Measurements from ENCODE around the gene DOK6. TPM values are rescaled to one million over a fixed set of nuclear protein-coding genes. Genes with fewer than 3 reads are reported as not detected.

The DOK6 gene
- total and polyA plus RNA-seq, 2 donors (not counting 3 experiments of a cell fraction or from before 2014, with no cell fraction given): under 0.01 TPM; not detected in 1

GRCh38 chr18:69580107-69580506 lies 179.4 kb downstream of the DOK6 start:
- BruUV-seq (replicated peaks): no TSS peak
- no peak overlapping the region for H3K27ac ChIP-seq (ENCODE audit: insufficient read depth, low read depth, low read length)
- dilution Hi-C loops (cut with MboI; ENCODE audit: extremely low pct_ligation_motif_present, low sequenced_read_pairs) (no loop called here), intact Hi-C loops (cut with micrococcal nuclease) (no loop called here)
- H3K9ac ChIP-seq (replicated peaks; ENCODE audit: extremely low read depth, insufficient read depth, low read length): no peak overlapping the region
- ChIA-PET CTCF (no interaction called here), POLR2A (no interaction called here)
- H4K20me1 ChIP-seq (replicated peaks; ENCODE audit: control insufficient read depth, extremely low read depth, insufficient read depth, low read length): no peaks in the 10 kb centered on the region
- DNase-seq (ENCODE audit: low read depth, low spot score) (no peak), FAIRE-seq (no peak)
- no peaks in the 10 kb centered on the region for H3K36me3 ChIP-seq (ENCODE audit: control insufficient read depth in 2 of 2, extremely low read depth in 1 of 2, insufficient read depth in 2 of 2, low read length in 2 of 2)
- no peaks in the 10 kb centered on the region for H3K9me1 ChIP-seq (replicated peaks; ENCODE audit: control insufficient read depth, extremely low read depth, insufficient read depth, low read length)
- H3K27me3 ChIP-seq (ENCODE audit: control insufficient read depth in 2 of 2, insufficient read depth in 2 of 2, low read length in 2 of 2): no peaks in the 10 kb centered on the region
- H3K4me3 ChIP-seq (replicated peaks in 1 of 3; ENCODE audit: insufficient read depth in 1 of 3, low read depth in 1 of 3, low read length in 3 of 3): no peak overlapping the region
- no peaks in the 10 kb centered on the region for H3K79me2 ChIP-seq (ENCODE audit: control insufficient read depth, insufficient read depth, low read length)
- no peak overlapping the region for H3K4me2 ChIP-seq (ENCODE audit: insufficient read depth, low read length)
- no peak for TF ChIP-seq FOS (IDR thresholded peaks at IDR 0.05; ENCODE audit: borderline replicate concordance, insufficient read depth, low read length)
- no peak for TF ChIP-seq POLR2A (IDR thresholded peaks at IDR 0.05; ENCODE audit: low read depth, low read length)
- no peak for TF ChIP-seq EZH2 (IDR thresholded peaks at IDR 0.05; ENCODE audit: borderline replicate concordance, low read depth, low read length, severe bottlenecking)
- TF ChIP-seq MYC (IDR thresholded peaks at IDR 0.05; ENCODE audit: low read depth, low read length): no peak
- TF ChIP-seq, protein P1, sequence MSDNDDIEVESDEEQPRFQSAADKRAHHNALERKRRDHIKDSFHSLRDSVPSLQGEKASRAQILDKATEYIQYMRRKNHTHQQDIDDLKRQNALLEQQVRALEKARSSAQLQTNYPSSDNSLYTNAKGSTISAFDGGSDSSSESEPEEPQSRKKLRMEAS (IDR thresholded peaks at IDR 0.05; ENCODE audit: insufficient read depth, insufficient read length): no peak
- TF ChIP-seq GATA2 (IDR thresholded peaks at IDR 0.05; ENCODE audit: insufficient read depth, insufficient read length, low read depth, low read length): no peak
- TF ChIP-seq, protein P2, sequence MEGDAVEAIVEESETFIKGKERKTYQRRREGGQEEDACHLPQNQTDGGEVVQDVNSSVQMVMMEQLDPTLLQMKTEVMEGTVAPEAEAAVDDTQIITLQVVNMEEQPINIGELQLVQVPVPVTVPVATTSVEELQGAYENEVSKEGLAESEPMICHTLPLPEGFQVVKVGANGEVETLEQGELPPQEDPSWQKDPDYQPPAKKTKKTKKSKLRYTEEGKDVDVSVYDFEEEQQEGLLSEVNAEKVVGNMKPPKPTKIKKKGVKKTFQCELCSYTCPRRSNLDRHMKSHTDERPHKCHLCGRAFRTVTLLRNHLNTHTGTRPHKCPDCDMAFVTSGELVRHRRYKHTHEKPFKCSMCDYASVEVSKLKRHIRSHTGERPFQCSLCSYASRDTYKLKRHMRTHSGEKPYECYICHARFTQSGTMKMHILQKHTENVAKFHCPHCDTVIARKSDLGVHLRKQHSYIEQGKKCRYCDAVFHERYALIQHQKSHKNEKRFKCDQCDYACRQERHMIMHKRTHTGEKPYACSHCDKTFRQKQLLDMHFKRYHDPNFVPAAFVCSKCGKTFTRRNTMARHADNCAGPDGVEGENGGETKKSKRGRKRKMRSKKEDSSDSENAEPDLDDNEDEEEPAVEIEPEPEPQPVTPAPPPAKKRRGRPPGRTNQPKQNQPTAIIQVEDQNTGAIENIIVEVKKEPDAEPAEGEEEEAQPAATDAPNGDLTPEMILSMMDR (IDR thresholded peaks at IDR 0.05; ENCODE audit: extremely low read depth in 1 of 2, insufficient read depth in 1 of 2, low read depth in 1 of 2, low read length in 2 of 2): no peak
- no peak for TF ChIP-seq JUN (IDR thresholded peaks at IDR 0.05; ENCODE audit: borderline replicate concordance, insufficient read depth, insufficient read length, low read depth)
- no peak for TF ChIP-seq POLR2AphosphoS5 (IDR thresholded peaks at IDR 0.05; ENCODE audit: insufficient read depth, low read depth, low read length)
- no peaks in the 10 kb centered on the region for H3K4me1 ChIP-seq (ENCODE audit: control insufficient read depth, extremely low read depth, insufficient read depth, low read length)
- no peak overlapping the region for H2AFZ ChIP-seq (ENCODE audit: low read depth, low read length)
- no peaks in the 10 kb centered on the region for H3K9me3 ChIP-seq (replicated peaks; ENCODE audit: control insufficient read depth, insufficient read depth, low read length)

All from endothelial cell of umbilical vein (primary cell).